Measurements from ENCODE around the gene PIK3R1.

DNA sequence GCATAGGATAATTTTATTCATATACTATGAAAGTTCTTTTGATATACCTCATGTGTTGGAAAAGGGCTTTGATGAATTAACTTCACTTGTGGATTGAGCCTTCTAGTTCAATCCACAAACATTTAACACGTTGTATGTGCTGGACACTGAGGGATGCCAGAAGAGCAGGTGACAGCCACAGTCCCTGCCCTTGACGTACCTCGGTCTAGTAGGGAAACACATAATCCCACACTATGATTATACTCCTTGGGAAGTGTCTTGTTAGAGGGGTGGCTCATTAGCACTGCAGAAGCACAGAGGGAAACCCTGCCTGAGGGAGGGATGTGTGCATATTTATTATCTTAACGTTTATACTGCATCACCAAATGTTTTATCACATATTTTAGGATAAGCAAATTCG lies 61.2 kb downstream of the PIK3R1 start:
- TF ChIP-seq, protein P1, sequence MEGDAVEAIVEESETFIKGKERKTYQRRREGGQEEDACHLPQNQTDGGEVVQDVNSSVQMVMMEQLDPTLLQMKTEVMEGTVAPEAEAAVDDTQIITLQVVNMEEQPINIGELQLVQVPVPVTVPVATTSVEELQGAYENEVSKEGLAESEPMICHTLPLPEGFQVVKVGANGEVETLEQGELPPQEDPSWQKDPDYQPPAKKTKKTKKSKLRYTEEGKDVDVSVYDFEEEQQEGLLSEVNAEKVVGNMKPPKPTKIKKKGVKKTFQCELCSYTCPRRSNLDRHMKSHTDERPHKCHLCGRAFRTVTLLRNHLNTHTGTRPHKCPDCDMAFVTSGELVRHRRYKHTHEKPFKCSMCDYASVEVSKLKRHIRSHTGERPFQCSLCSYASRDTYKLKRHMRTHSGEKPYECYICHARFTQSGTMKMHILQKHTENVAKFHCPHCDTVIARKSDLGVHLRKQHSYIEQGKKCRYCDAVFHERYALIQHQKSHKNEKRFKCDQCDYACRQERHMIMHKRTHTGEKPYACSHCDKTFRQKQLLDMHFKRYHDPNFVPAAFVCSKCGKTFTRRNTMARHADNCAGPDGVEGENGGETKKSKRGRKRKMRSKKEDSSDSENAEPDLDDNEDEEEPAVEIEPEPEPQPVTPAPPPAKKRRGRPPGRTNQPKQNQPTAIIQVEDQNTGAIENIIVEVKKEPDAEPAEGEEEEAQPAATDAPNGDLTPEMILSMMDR (IDR thresholded peaks at IDR 0.05) = no peak
- TF ChIP-seq POLR2A (IDR thresholded peaks at IDR 0.05) = no peak
